ENCODE results near the gene NPC1.
"Not testable (repeated sequence)": the region's sequence is repeated elsewhere in the genome, so short reads cannot be mapped to it uniquely, and the experiment has no call there.

DNA sequence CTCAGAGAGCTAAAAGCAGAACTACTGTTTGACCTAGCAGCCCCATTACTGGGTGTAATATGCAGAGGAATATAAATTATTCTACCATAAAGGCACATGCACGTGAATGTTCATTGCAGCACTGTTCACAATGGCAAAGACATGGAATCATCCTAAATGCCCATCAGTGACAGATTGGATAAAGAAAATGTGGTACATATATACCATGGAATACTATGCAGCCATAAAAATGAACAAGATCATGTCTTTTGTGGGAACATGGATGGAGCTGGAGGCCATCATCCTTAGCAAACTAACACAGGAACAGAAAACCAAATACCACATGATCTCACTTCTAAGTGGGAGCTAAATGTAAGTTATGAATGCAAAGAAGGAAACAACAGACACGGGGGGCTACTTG is 75.4 kb downstream of the NPC1 start:
- TF ChIP-seq POLR2AphosphoS5, POLR2A (IDR thresholded peaks at IDR 0.05; ENCODE audit: low read depth, low read length): not testable (repeated sequence)
